NK-92 (cell line): Measurements from ENCODE around the gene TUBB1.

Experiments
- DNase-seq: peaks from one replicate; lab custom pipeline; 2025; ENCODE audit not compliant: unreplicated experiment; lab: John Stamatoyannopoulos, UW

Gene TUBB1

DNA sequence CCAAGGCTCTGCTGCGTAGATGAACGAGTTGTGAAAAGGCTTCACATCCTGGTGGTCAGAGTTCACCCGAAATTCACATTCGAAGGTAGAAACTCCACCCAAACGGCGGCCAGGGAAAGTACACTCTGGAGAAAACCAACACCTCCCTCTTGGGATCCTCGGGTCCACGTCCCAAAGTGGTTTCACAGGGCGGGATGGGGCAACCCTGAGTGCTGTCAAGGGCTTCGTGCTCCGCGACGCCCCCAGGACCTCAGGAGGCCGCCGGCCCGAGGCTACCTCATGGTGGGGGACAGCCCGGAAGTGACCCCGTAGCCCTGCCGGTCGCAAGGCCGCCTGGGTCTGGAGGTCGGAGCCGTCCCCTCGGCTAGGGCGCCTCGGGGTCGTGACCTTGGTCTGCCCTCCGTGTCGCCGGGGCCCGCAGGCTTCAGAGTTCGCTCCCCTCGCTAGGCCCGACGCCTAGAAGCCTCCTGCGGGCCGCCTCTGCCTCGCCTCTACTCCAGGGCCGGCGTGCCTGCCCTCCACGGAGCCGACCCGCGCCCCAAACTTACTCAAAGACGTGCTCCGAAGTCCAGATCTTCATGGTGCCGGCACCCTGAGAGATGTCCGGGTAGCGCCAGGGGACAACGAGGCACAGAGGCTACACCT, 23.0 kb downstream of the TUBB1 start, which contains the start of gene PRELID3B:
Gene PRELID3B, minus strand, starts transcription at position 636 of the 645 bp plus-strand sequence. Its CDS starts 56 bp downstream, at position 580.
- DNase-seq, result no peak

DNA sequence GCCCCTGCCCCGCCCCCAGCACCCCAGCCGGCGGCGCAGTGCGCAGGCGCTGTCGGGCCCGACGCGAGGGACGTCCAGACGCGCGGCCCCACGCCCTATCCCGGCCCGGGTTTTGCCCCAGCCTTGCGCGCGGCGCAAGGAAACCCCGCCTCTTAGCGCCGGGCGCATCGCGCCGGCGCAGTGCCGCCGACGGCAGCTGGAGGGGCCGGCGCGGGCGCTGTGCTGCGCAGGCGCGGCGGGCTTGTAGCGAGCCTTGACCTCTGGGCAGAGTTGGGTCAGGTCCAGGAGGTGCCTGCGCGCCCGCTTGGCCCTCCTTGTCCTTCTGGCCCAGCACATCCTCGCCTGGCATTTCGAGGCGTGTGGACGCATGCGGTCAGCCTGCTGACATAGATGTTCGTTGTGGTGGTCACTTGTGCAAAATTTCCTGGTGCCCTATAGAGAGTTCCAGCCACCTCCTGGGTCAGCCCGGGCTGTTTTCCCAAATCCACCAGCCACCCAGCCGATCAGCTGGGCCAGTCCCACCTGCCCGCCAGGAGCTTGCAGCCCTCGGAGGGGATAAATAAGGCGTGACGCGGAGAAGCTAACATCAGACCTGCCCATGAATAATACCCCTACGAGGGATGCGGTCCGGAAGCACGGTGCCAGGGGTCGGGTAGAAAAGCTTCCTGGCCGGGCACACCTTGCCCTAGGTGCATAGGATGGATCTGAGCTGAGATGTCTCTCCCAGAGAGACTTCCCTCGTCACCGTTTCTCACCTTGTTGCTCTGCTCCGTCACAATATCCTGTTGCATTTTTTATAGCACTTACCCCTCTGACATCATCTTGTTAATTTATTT, 23.8 kb downstream of the TUBB1 start:
- peak; percentile 59 for DNase-seq

DNA sequence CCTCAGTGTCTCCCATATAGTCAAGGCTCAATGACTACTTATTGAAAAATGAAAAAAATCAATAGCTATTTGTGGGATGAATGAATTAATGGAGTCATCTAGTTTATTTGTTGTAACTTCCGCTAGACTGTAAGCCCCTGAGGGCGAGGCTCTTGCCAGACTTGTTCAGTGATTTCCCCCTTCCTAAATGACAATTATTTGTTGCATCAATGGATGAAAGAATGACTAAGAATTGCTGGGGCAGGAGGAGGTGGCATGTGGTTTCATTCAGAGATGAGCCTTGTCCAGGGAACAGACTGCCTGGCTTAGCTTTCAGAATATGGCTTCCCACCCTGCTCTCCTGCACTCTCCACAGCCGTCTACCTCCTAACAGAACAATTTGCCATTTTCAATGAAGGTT, 24.5 kb downstream of the TUBB1 start:
- no peak for DNase-seq

DNA sequence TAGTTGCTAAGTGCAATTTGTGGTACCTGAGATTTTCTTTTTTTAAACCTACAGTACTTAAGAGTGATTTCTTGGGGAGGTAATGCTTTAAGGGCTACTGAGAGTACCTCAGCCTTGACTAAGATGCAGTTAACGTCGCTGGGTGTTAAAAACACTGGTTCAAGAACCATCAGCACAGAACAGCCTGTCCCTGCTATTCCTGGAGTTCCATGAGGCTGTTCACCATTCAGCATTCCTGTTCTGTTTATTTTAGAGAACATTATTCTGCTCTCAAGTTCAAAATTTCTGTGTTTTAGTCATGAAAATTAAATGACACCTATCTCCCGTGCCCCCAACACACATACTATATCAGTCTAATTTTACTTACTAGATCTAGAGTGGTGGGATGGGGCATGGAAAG, 25.1 kb downstream of the TUBB1 start:
- DNase-seq, result no peak

DNA sequence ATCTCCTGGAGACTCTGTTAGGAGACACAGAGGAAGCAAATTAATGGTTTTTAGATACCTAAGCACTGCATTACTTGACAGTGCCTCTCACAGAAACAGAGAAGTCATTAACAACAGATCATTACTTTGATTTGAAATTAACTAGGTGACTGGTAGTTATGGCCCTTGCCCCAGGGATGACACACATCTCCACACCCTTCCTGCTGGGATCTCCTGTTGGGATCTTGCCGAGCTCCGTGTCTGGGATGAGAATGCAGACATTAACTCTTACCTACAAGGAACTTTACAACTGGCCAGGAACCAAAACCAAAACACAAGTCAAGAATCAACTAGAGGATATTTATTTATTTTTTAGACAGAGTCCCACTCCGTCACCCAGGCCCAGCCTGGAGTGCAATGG, 25.6 kb downstream of the TUBB1 start:
- no peak for DNase-seq

DNA sequence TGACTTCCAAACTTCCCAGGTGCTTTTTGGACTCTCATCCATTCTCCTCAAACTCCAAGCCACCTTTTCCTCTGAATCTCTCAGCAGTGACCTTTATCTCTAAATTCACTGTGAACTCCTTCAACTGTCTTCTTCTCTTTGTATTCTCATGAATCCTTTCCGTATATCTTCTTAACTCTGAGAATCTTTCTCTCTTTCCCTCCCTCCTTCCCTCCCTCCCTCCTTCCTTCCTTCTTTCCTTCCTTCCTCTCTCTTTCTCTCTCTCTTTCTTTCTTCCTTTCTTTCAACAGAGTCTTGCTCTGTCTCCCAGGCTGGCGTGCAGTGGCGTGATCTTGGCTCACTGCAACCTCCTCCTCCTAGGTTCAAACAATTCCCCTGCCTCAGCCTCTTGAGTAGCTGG, 27.6 kb downstream of the TUBB1 start:
- DNase-seq, result no peak

DNA sequence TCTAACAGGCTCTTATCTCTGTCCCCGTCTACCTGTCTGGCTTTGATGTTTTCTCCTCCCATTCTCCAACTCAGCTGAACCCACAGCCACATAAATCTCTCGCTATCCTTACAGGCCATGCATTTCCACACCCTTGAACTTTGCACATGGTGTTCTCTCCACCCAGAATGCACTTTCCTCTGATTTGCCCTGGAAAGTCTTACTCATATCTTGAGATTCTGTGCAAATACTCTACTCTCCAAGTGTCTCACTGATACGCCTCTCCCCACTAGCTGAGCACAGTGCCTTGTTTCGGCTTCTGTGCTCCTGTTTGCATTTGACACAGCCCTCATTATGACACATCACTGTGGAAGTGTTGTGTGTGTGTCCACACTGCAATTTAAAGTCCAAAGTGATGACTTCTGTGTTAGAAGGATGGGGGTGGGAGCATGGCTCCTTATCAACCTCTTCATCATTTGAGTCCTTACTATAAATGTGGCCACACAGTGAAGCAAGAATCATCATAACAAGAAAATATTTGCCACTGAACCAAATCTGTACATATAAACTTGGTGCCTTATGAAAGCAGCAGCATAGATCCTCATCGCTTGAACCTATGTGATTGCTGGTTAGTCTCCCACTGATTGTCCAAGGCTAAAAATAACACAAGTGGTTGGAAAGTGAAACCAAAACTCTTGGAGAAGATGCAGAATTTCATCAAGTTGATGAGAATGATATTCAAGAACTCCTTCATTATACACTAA, 28.9 kb downstream of the TUBB1 start:
- DNase-seq, result no peak

DNA sequence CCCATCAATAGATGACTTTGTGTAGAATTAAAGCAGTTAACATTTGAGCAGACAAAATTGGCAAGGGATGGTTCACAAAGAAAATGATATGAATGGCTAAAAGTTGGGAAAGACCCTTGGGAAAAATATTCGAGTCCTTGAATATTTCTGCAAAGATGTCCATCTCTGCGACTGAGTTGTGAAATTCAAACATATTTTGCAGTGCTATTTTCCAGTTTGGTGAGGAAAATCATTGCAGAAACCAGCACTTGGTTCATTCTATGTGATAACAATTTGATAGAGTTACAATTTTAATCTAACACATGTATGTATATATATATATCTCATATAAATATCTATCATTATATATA, 29.4 kb downstream of the TUBB1 start:
- no peak for DNase-seq

DNA sequence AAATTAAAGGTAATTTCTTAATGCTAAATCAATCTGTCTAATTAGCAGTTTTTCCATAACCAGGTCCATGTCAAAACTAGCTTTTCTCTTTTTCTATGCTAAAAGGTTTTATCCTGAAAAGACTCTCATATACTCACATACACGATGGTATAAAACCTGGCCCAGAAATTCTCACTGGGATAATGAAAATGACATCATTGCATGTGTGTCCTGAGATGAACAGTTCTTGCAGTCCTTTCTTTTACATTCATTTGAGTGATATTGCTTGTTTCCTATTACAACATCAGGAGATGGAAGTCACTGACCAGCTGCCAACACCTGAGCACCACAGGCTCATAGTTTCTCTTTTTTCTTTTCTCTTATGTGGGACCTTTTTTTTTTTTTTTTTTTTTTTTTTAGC, 31.2 kb downstream of the TUBB1 start:
- no peak for DNase-seq

DNA sequence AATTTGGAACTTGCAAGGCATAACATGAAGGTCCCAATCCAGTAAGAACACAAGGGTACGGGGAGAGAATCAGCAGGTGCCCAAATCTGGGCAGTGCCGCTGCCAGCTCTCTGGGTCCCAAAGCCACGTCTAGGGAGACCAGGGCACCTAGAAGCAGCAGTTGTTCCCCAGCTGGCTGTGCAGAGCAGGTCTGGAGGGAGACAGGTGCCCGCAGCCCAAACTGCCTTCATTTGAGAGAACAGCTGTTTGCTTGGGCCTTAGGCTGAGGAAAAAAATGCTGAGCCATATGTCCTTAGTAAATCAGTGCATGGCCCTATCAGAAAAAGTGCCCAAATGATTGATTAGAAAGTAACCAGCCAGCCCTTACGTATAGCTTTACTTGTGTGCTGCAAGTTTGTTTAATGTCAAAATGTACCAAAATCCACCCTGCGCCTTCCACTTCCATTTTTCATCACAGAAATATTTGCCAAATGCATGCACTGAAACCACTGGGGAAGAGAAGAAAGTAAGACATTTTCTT, 32.5 kb downstream of the TUBB1 start:
- DNase-seq, result no peak

DNA sequence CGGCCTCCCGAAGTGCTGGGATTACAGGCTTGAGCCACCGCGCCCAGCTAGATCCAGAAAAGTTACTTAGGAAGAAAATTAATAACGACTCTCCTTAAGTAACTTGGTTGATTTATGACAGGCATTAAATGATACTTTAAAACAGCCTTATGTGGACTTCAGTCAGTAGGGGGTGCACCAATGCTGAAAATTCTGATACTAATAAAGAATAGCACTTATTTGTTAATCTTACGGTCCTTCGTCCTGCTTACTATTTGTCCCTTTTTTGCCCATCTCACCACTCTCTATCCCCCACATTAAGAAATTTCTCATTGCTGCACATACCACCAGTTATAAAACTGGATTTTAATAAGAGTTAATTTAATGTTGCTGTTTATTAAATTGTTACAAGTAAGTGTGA, 36.1 kb downstream of the TUBB1 start:
- DNase-seq, result no peak

DNA sequence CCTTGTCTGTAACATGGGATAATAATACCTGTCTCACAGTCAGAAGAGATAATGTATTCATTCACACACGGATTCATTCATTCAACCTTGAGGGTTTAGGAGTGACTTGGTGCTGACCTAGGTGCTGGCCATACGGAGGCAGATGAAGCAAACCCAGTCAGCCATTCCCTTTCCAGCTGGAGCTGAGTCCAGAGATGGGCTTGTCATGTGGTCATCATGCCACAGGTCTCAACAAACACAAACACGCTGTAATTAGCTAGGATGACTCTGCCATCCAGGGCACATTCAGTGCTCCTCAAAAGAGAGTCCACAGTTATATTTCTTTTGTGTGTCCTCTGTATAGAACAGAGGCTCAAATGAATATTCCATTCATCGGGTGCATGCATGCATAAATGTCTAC, 42.9 kb downstream of the TUBB1 start:
- no peak for DNase-seq

DNA sequence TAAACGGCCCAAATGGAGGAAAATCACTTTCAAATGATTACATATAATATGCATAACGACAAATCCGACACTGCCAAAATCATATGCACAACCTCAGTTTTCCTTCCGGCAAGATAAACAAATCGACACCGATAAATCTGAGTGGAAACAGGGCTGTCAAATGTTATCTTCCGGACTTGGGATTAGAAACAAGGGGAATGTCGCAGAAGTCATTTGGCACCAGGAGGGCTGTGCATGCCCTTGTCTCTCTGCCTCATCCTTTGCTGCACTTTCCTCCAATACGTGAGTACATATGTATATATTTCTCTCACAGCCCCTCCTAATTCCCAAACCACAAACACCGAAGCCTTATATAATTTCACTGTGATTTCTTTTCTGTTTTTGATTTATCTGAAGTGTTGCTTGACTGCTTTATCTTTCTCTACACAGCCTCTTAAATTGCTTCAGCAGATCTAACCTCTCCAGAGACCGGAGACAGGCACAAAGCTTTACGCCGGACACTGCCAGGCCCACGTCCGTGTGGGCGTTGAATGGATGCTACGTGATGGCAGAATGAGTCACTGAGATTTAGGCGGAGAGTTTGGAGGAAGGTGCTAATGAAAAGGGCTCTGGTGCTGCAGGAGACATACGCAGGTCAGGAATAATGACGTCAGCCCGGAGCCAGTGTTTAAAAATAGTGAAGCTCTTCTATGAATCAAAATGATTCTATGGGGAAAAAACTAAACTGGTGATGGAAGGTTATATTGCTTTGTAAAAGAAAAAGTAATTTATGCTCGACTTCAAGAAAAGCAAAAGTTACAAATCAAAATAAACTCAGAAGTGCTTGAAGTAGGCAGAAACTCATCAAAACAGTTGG, 44.4 kb downstream of the TUBB1 start:
- no peak for DNase-seq

DNA sequence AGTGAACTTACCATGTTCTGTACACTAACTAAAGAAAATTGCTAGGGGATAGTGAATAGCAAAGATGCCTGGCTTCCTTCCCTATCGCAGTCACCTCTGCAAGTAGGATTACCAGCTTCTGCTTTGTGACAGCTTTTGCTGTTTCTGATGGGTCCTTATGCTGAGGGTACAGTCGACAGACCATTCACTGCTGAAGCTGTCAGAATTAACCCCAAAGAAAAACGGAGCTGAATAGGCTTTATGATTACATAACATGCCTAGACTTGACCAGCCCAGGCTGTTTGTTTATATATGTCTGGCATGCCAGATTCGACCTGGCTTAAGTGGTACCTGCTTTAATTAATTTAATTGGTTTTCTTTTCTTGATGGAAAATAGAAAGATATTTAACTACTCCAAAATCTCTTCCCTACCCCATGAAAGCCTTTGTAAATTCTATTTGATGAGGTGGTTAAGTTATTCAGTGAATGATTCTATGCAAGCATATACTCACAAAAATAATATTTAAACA, 45.0 kb downstream of the TUBB1 start:
- no peak for DNase-seq

DNA sequence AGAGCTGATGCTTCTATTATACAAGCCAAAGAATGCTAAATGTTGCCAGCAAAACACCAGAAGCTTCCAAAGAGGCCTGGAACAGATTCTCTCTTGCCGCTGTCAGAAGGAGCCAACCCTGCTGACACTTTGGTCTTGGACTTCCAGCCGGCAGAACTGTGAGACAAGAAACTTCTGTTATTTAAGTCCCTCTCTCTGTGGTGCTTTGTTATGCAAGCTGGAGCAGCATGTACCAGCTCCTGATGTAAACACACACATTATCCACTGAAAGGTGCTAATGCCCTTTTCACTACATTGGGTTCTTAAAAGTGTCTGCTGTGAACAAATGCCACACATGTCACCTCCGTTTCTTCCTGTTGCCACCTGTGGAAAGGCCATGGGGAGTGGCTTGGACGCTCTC, 49.3 kb downstream of the TUBB1 start:
- DNase-seq, result no peak

DNA sequence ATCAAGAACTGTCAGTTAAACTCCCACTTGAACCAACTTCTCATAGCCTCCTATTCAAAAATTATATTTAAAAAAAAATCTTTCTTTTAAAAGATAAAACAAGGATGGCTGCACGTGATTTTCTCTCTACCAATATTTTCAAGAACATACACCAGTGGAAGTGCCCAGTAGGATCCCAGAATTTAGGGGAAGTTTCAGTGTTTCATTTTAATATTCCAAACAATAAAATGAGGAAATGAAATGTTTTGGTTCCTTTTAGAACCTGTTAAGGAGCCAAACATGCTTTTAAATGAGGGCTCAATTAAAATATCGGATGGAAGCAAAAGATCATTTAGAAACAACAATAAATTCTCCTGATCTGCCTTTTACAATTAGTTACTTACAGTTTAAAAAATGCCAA, 49.8 kb downstream of the TUBB1 start:
- DNase-seq, result no peak

DNA sequence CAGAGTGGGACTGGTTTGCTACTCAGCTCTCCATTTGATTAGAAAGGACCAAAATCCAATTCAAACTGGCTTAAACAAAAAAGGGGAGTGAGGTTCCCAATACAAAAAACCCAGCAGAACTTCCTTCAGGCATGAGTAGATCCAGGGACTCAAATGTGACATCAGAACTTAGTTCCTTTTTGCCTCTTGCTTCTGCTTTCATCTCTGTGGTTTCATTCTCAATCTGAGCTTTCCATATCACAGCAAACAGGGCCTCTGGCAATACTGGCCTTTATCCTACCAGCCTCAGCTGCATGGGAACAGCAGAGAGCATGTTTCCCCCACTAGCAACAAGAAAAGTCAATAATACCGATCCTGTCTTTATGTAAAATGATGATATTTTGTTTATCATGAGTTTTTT, 52.0 kb downstream of the TUBB1 start:
- no peak for DNase-seq

DNA sequence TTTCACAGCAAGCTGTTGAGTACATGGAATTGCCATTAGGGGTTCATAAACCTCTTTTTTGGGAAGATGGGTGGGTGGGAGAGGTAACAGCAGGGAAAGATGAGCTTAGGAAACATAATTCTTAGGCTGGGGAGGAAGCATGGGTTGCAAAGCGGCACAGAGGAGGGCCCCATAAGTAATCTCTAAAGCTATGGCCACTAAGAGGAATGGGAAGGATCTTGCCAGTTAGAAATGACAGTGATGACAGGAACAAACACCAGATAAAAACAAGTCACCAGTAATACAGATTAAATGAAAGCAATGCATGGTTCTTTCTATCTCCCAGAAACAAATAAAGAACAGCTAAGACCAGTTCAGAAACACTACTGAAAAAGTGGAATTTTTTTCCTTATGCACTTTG, 54.4 kb downstream of the TUBB1 start:
- DNase-seq, result no peak

DNA sequence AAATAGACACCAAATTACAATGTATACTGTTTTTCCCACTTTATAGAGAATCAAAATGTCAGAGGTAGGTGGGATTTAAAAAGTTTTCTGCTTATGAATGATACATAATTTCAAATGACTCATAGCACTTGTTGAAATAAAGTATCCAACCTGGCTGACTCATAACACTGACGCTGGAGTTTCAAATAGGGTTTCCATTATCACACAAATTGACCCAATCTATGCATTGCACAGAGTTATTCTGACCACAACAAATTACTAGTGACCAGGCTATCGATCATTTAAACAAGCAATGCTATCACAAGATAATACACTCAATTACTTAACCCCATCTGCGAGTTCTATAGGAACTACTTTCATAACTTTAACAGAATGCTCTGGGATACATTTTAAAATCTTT, 55.2 kb downstream of the TUBB1 start:
- no peak for DNase-seq

DNA sequence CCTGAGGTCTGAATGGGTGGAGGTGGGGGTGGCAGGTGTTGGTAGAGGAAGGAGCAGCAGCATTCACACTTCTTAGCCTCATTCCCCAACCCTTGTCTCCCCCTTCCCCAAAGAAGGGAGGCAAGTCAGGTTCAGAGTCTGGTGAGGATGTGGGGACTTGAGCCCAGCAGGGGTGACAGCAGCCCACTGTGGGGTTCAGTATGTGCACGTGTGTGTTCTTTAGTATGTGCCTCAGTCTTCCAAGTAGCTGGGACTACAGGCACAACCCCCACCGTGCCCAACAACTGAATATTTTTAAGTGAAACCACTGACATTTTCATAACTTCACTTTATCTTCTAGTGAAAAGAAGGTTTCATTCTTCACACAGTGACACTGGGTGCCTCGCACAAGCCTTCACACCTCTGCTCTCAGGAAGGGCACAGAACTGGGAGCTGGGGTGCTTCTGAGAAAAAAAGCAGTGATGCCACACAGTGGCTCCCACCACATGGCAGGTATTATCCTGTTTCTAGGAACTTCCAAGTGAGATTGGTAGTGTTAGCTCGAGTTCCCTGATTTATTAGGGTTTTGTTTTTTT, 56.8 kb downstream of the TUBB1 start:
- DNase-seq, result no peak
